ENCODE results near the gene TPD52L1.

- TF ChIP-seq POLR2A (IDR thresholded peaks at IDR 0.05; ENCODE audit: low read depth, low read length) = no peak
- no peak for TF ChIP-seq CTCF (conservative IDR thresholded peaks at IDR 0.05; ENCODE audit: low read depth, low read length)
- TF ChIP-seq, protein P1, sequence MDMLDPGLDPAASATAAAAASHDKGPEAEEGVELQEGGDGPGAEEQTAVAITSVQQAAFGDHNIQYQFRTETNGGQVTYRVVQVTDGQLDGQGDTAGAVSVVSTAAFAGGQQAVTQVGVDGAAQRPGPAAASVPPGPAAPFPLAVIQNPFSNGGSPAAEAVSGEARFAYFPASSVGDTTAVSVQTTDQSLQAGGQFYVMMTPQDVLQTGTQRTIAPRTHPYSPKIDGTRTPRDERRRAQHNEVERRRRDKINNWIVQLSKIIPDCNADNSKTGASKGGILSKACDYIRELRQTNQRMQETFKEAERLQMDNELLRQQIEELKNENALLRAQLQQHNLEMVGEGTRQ (IDR thresholded peaks at IDR 0.05; ENCODE audit: low read depth, low read length) = no peak
- no peak for TF ChIP-seq RCOR1 (IDR thresholded peaks at IDR 0.05; ENCODE audit: insufficient replicate concordance, low read length)
- TF ChIP-seq RAD21 (IDR thresholded peaks at IDR 0.05; ENCODE audit: low read length) = no peak
- TF ChIP-seq, protein P2, sequence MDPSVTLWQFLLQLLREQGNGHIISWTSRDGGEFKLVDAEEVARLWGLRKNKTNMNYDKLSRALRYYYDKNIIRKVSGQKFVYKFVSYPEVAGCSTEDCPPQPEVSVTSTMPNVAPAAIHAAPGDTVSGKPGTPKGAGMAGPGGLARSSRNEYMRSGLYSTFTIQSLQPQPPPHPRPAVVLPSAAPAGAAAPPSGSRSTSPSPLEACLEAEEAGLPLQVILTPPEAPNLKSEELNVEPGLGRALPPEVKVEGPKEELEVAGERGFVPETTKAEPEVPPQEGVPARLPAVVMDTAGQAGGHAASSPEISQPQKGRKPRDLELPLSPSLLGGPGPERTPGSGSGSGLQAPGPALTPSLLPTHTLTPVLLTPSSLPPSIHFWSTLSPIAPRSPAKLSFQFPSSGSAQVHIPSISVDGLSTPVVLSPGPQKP (IDR thresholded peaks at IDR 0.05; ENCODE audit: borderline replicate concordance, low read depth, low read length) = no peak
- no peak for TF ChIP-seq MAFK (IDR thresholded peaks at IDR 0.05; ENCODE audit: low read depth, low read length)
- TF ChIP-seq CHD1 (IDR thresholded peaks at IDR 0.05; ENCODE audit: low read depth, low read length) = no peak
- TF ChIP-seq FOS (IDR thresholded peaks at IDR 0.05; ENCODE audit: low read depth, low read length) = no peak
- TF ChIP-seq SMC3 (IDR thresholded peaks at IDR 0.05; ENCODE audit: low read depth, low read length) = no peak
- no peak for TF ChIP-seq NFE2L2 (IDR thresholded peaks at IDR 0.05; ENCODE audit: low read depth, low read length)
Measured at GRCh38 chr6:125224231-125224861, 70.8 kb downstream of the TPD52L1 start.

Data from IMR-90 (cell line).